ENCODE results near the gene IGFL4. TPM values are rescaled to one million over a fixed set of nuclear protein-coding genes. Genes with fewer than 3 reads are reported as not detected.

The IGFL4 gene
- total and polyA plus RNA-seq, 9 of the 15 experiments (the other 6 are each of a cell fraction or from before 2014, with no cell fraction given): not detected

DNA sequence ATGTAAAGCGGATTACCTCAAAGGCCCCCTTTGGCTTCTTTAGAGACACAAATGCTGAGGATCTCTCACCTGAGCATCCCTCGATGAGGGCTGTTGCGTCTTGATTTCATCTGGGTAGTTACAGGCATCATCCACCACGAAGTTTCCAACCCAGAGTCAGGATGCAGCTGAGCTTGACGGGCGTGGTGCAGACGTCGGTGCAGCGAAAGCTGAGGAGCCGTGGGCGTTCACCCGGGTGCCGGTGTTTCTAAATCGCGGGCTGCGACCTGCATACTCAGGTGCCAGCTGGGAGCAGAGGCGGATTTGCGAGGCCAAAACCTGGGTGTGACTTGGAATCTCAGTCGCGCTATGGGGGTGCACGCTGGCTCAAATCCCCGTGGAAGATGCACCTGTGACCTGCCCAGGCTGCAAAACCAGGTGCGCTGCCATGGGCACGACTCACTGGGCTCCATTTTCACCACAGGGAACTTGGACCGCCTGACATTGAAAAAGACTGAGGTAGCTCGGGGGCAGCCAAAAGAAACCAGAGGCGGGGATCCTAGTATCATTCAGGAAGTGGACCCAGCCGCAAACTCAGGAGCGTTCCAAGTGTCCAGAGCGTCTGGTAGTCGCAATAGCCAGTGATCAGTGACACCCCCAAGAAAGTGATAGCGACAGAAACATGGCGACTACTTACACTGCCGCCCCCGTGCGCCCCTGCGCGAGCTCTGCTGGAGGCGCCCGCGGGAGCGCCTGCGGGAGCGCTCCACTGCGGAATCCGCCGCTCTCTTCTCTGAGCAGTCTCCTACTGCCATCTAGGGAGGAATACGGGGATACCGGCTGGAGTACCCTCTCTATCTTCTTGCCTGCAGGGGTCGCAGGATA lies 36.4 kb upstream of the IGFL4 start (continued):
- TF ChIP-seq FOXM1 (IDR thresholded peaks at IDR 0.05; ENCODE audit: low read depth) (no peak), FOXM1 (CRISPR knock-in tag; IDR thresholded peaks at IDR 0.05; ENCODE audit: low read depth) (no peak), RBFOX2 (IDR thresholded peaks at IDR 0.05; ENCODE audit: low read depth, low read length) (0 out of 2 replicates have a peak, but pooled peaks have one; percentile 36), SMC3 (conservative IDR thresholded peaks at IDR 0.05; ENCODE audit: insufficient read depth, low read depth, low read length) (peak; percentile 91), ATF7 (IDR thresholded peaks at IDR 0.05) (peak; percentile 63; the same call in 1 of the 2 replicates), ZNF253 (CRISPR knock-in tag; conservative IDR thresholded peaks at IDR 0.05) (no peak), HDAC6 (IDR thresholded peaks at IDR 0.05; ENCODE audit: low read depth, low read length) (no peak), ZNF717 (CRISPR knock-in tag; IDR thresholded peaks at IDR 0.05) (no peak), FOXA1 (IDR thresholded peaks at IDR 0.05; ENCODE audit: borderline replicate concordance) (no peak), KLF16 (IDR thresholded peaks at IDR 0.05) (0 out of 2 replicates have a peak, but pooled peaks have one; percentile 25), CEBPB (tag; IDR thresholded peaks at IDR 0.05) (no peak), HCFC1 (IDR thresholded peaks at IDR 0.05; ENCODE audit: low read depth, low read length) (peak; percentile 44; the same call in 1 of the 2 replicates)
- TF ChIP-seq, protein P1, sequence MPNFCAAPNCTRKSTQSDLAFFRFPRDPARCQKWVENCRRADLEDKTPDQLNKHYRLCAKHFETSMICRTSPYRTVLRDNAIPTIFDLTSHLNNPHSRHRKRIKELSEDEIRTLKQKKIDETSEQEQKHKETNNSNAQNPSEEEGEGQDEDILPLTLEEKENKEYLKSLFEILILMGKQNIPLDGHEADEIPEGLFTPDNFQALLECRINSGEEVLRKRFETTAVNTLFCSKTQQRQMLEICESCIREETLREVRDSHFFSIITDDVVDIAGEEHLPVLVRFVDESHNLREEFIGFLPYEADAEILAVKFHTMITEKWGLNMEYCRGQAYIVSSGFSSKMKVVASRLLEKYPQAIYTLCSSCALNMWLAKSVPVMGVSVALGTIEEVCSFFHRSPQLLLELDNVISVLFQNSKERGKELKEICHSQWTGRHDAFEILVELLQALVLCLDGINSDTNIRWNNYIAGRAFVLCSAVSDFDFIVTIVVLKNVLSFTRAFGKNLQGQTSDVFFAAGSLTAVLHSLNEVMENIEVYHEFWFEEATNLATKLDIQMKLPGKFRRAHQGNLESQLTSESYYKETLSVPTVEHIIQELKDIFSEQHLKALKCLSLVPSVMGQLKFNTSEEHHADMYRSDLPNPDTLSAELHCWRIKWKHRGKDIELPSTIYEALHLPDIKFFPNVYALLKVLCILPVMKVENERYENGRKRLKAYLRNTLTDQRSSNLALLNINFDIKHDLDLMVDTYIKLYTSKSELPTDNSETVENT (CRISPR knock-in tag; IDR thresholded peaks at IDR 0.05): no peak
- TF ChIP-seq, protein P2, sequence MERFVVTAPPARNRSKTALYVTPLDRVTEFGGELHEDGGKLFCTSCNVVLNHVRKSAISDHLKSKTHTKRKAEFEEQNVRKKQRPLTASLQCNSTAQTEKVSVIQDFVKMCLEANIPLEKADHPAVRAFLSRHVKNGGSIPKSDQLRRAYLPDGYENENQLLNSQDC (CRISPR knock-in tag; IDR thresholded peaks at IDR 0.05): no peak
